Ovary (tissue), 3 donors: Measurements from ENCODE around the gene HTR3E.

ENCODE experiments used
- EP300 ChIP-seq: sonication (generic); formaldehyde crosslinking; IDR thresholded peaks from one replicate; pipeline ENCODE4 v1.6.1; 2017; ENCODE audit warnings: antibody characterized with exemption
- TF ChIP-seq, protein P1 (sequence below), 3 donors: fragments of 450-650 bp in 2 of 3; fragments of 200-600 bp in 1 of 3; IDR thresholded peaks; one replicate each; pipeline versions ENCODE4 v1.5.1 to v1.8.0; 2016 to 2022; ENCODE audit warnings: antibody characterized with exemption in 3 of 3, mild to moderate bottlenecking in 1 of 3
- donor health status: DM: no; HTN: no; CAD: no.

DNA sequence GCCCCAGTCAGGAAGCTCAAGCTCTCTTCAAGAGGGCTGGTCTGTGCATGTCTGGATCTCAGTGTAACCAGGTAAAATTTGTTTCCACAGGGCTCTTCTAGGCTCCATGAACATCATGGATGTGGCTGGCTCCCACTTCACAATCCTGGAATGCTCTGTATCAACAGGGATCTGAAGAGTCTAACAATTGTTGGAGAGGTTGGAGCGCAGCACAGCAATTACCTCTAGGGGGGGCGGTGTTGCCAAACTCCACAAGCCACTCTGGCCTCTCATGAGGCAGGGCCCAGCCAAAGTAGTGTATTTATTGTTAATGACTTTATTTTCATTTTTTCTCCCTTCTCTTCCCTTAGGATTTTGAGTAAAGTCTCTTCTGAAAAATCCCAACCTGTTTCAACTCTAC is 32.1 kb downstream of the HTR3E start:
- TF ChIP-seq EP300, result no peak
- TF ChIP-seq, protein P1, sequence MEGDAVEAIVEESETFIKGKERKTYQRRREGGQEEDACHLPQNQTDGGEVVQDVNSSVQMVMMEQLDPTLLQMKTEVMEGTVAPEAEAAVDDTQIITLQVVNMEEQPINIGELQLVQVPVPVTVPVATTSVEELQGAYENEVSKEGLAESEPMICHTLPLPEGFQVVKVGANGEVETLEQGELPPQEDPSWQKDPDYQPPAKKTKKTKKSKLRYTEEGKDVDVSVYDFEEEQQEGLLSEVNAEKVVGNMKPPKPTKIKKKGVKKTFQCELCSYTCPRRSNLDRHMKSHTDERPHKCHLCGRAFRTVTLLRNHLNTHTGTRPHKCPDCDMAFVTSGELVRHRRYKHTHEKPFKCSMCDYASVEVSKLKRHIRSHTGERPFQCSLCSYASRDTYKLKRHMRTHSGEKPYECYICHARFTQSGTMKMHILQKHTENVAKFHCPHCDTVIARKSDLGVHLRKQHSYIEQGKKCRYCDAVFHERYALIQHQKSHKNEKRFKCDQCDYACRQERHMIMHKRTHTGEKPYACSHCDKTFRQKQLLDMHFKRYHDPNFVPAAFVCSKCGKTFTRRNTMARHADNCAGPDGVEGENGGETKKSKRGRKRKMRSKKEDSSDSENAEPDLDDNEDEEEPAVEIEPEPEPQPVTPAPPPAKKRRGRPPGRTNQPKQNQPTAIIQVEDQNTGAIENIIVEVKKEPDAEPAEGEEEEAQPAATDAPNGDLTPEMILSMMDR (IDR thresholded peaks at IDR 0.05), result no peak
